Loucy (cell line): ENCODE results near the gene EFNA5.

Experiments used
- H2AFZ ChIP-seq: fragments of 200-600 bp; sonication (generic); 2 replicates; pipeline ENCODE4 v1.6.0; 2016; ENCODE audit warnings: antibody characterized with exemption, mild to moderate bottlenecking, low read length, moderate library complexity
- H3F3A ChIP-seq: fragments of 200-600 bp; 2 replicates; pipeline ENCODE4 v1.6.0; 2016; ENCODE audit warnings: antibody characterized with exemption, low read depth, mild to moderate bottlenecking
- H3K27me3 ChIP-seq: fragments of 200-600 bp; sonication (generic); 2 replicates; pipeline ENCODE4 v1.6.1; 2014; ENCODE audit warnings: low read length, mild to moderate bottlenecking; ENCODE audit not compliant: insufficient read depth, poor library complexity, severe bottlenecking
- H3K36me3 ChIP-seq: fragments of 200-600 bp; sonication (generic); 2 replicates; pipeline ENCODE4 v1.6.1; 2016; ENCODE audit warnings: low read length; ENCODE audit not compliant: insufficient read depth
- H3K4me1 ChIP-seq: fragments of 200-600 bp; sonication (generic); 2 replicates; pipeline ENCODE4 v1.5.1; 2014; ENCODE audit warnings: low read length, mild to moderate bottlenecking; ENCODE audit not compliant: insufficient read depth, poor library complexity, severe bottlenecking
- H3K4me2 ChIP-seq: fragments of 200-600 bp; sonication (generic); 2 replicates; pipeline ENCODE4 v1.6.0; 2014; ENCODE audit warnings: antibody characterized with exemption, low read length, low read depth, mild to moderate bottlenecking; ENCODE audit not compliant: poor library complexity, severe bottlenecking
- H3K4me3 ChIP-seq: fragments of 200-600 bp; sonication (generic); 2 replicates; pipeline ENCODE4 v1.5.1; 2014; ENCODE audit warnings: low read length, mild to moderate bottlenecking, mixed read lengths; ENCODE audit not compliant: poor library complexity, severe bottlenecking
- H3K79me2 ChIP-seq: fragments of 200-600 bp; sonication (generic); 2 replicates; pipeline ENCODE4 v1.6.1; 2014; ENCODE audit warnings: low read length; ENCODE audit not compliant: insufficient read depth
- H3K9ac ChIP-seq: fragments of 200-600 bp; sonication (generic); 2 replicates; pipeline ENCODE4 v1.6.0; 2014; ENCODE audit warnings: mild to moderate bottlenecking, low read depth, low read length, moderate library complexity; ENCODE audit not compliant: poor library complexity, severe bottlenecking
- H3K9me2 ChIP-seq: fragments of 200-600 bp; sonication (generic); replicated peaks from 2 replicates; pipeline ENCODE4 v1.6.1; 2016; ENCODE audit warnings: low read depth, low read length, mixed read lengths
- H3K9me3 ChIP-seq: fragments of 200-600 bp; sonication (generic); 2 replicates; pipeline ENCODE4 v1.6.1; 2014; ENCODE audit warnings: mild to moderate bottlenecking, antibody characterized with exemption, low read length, low read depth; ENCODE audit not compliant: insufficient read depth
- H4K20me1 ChIP-seq: fragments of 200-600 bp; sonication (generic); 2 replicates; pipeline ENCODE4 v1.6.0; 2014; ENCODE audit warnings: antibody characterized with exemption, low read length, mild to moderate bottlenecking; ENCODE audit not compliant: insufficient read depth, poor library complexity, severe bottlenecking
- EZH2phosphoT487 ChIP-seq: fragments of 200-600 bp; IDR thresholded peaks from 2 replicates; pipeline ENCODE4 v1.6.1; 2018; ENCODE audit warnings: antibody characterized with exemption, mild to moderate bottlenecking, moderate library complexity, borderline replicate concordance
- TF ChIP-seq, protein P1 (sequence below): fragments of 200-600 bp; sonication (generic); conservative IDR thresholded peaks from 2 replicates; pipeline ENCODE4 v1.5.1; 2014; ENCODE audit warnings: mild to moderate bottlenecking, antibody characterized with exemption, low read length

Gene EFNA5

GRCh38 chr5:107428303-107428813, 242.4 kb downstream of the EFNA5 start:
- no peaks in the 10 kb centered on the region for H3K9me3 ChIP-seq

GRCh38 chr5:107426872-107427271, 243.9 kb downstream of the EFNA5 start:
- Histone ChIP-seq H3K9me2 (no peaks in the 10 kb centered on the region), H3K4me3 (no peak overlapping the region), H3K9me3 (no peaks in the 10 kb centered on the region), H3K36me3 (no peaks in the 10 kb centered on the region), H2AFZ (no peak overlapping the region), H3K4me2 (no peak overlapping the region), H4K20me1 (no peaks in the 10 kb centered on the region), H3K27me3 (peaks cover 22% of the 10 kb centered on the region), H3K9ac (no peak overlapping the region), H3F3A (no peaks in the 10 kb centered on the region), H3K79me2 (no peaks in the 10 kb centered on the region), H3K4me1 (no peaks in the 10 kb centered on the region)
- no peak for TF ChIP-seq EZH2phosphoT487
- TF ChIP-seq, protein P1, sequence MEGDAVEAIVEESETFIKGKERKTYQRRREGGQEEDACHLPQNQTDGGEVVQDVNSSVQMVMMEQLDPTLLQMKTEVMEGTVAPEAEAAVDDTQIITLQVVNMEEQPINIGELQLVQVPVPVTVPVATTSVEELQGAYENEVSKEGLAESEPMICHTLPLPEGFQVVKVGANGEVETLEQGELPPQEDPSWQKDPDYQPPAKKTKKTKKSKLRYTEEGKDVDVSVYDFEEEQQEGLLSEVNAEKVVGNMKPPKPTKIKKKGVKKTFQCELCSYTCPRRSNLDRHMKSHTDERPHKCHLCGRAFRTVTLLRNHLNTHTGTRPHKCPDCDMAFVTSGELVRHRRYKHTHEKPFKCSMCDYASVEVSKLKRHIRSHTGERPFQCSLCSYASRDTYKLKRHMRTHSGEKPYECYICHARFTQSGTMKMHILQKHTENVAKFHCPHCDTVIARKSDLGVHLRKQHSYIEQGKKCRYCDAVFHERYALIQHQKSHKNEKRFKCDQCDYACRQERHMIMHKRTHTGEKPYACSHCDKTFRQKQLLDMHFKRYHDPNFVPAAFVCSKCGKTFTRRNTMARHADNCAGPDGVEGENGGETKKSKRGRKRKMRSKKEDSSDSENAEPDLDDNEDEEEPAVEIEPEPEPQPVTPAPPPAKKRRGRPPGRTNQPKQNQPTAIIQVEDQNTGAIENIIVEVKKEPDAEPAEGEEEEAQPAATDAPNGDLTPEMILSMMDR = no peak

More at GRCh38 chr5:107428303-107428813, 242.4 kb downstream of the EFNA5 start:
- H3K36me3 ChIP-seq = no peaks in the 10 kb centered on the region
- TF ChIP-seq, protein P1 = no peak
- no peak for TF ChIP-seq EZH2phosphoT487
- H3K4me1 ChIP-seq = no peaks in the 10 kb centered on the region
- no peak overlapping the region for H3K9ac ChIP-seq
- no peaks in the 10 kb centered on the region for H3F3A ChIP-seq
- no peaks in the 10 kb centered on the region for H3K9me2 ChIP-seq
- peaks cover 35% of the 10 kb centered on the region for H3K27me3 ChIP-seq
- H3K4me2 ChIP-seq = no peak overlapping the region
- no peak overlapping the region for H3K4me3 ChIP-seq
- no peaks in the 10 kb centered on the region for H4K20me1 ChIP-seq
- no peak overlapping the region for H2AFZ ChIP-seq
- H3K79me2 ChIP-seq = no peaks in the 10 kb centered on the region

- H4K20me1 ChIP-seq = no peaks in the 10 kb centered on the region
- H3K4me3 ChIP-seq = no peak overlapping the region
- H3K9me2 ChIP-seq = no peaks in the 10 kb centered on the region
- no peaks in the 10 kb centered on the region for H3K9me3 ChIP-seq
- H3K9ac ChIP-seq = no peak overlapping the region
- no peaks in the 10 kb centered on the region for H3F3A ChIP-seq
- H3K36me3 ChIP-seq = no peaks in the 10 kb centered on the region
- peaks cover 18% of the 10 kb centered on the region for H3K27me3 ChIP-seq
- H3K79me2 ChIP-seq = no peaks in the 10 kb centered on the region
- TF ChIP-seq, protein P1 = no peak
- no peak for TF ChIP-seq EZH2phosphoT487
- no peak overlapping the region for H2AFZ ChIP-seq
- H3K4me1 ChIP-seq = no peaks in the 10 kb centered on the region
- H3K4me2 ChIP-seq = no peak overlapping the region
These were observed 244.5 kb downstream of the EFNA5 start for GRCh38 chr5:107426209-107426608.
